ENCODE data around the gene TRIM29. TPM values are rescaled to one million over a fixed set of nuclear protein-coding genes. Genes with fewer than 3 reads are reported as not detected.

Gene TRIM29
- total and polyA plus RNA-seq, 2 of the 4 experiments (the other 2 are of a cell fraction) = not detected

DNA sequence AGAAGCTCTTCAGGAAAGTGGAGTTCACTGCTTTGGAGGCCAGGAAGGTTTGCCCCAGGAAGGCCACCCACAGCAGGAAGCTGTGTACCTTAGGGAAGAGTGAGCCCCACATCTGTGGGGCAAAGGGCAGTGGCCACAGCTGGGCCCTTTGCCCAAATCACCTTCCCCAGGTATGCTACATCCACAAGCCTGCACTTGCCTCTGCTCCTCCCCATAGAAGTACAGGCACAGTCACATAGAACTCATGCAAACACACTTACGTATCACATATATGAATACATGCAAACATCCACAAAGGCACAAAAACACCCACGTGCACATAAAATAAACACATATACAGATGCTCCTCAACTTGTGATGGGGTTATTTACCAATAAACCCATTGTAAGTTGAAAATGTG is 2.1 kb downstream of the TRIM29 start:
- Histone ChIP-seq H3K4me1 (ENCODE audit: control insufficient read depth, insufficient read depth, low read length) (no peaks in the 10 kb centered on the region), H2BK120ac (ENCODE audit: low read depth, low read length) (no peak overlapping the region), H2AK9ac (replicated peaks; ENCODE audit: low read depth, low read length, poor library complexity) (no peak overlapping the region), H2AK5ac (ENCODE audit: low read depth, low read length) (no peak overlapping the region), H2AFZ (replicated peaks; ENCODE audit: low read length, poor library complexity) (no peak overlapping the region), H3K27me3 (ENCODE audit: control insufficient read depth, insufficient read depth, low read length) (peaks cover 49% of the 10 kb centered on the region), H3K14ac (replicated peaks; ENCODE audit: low read depth, low read length) (no peak overlapping the region), H2BK15ac (ENCODE audit: low read depth, low read length) (no peak overlapping the region), H3K36me3 (ENCODE audit: control insufficient read depth, insufficient read depth, low read length) (no peaks in the 10 kb centered on the region), H3K56ac (ENCODE audit: extremely low read depth, insufficient read depth, low read length) (no peak overlapping the region), H3K79me1 (ENCODE audit: low read depth in 1 of 2, low read length in 2 of 2) (no peaks in the 10 kb centered on the region), H3K9ac (ENCODE audit: low read depth, low read length) (no peak overlapping the region), H3K4me3 (ENCODE audit: insufficient read depth, low read depth, low read length) (no peak overlapping the region), H4K91ac (ENCODE audit: insufficient read depth, low read depth, low read length) (no peak overlapping the region), H3K4ac (ENCODE audit: low read depth, low read length) (no peak overlapping the region), H4K8ac (ENCODE audit: low read depth in 2 of 2, low read length in 2 of 2) (no peak overlapping the region), H3K4me2 (ENCODE audit: low read depth, low read length) (no peak overlapping the region), H4K20me1 (ENCODE audit: insufficient read depth, low read length) (no peaks in the 10 kb centered on the region), H3K23ac (ENCODE audit: low read depth, low read length) (no peak overlapping the region), H3K27ac (ENCODE audit: insufficient read depth, low read length) (no peak overlapping the region), H4K5ac (ENCODE audit: low read depth, low read length) (no peak overlapping the region), H3K18ac (ENCODE audit: low read depth, low read length) (no peak overlapping the region), H3K9me3 (ENCODE audit: control insufficient read depth, insufficient read depth, low read length) (no peaks in the 10 kb centered on the region), H2BK20ac (ENCODE audit: low read depth, low read length) (no peak overlapping the region), H3K9me1 (ENCODE audit: insufficient read depth, low read length) (no peaks in the 10 kb centered on the region), H2BK5ac (ENCODE audit: low read depth, low read length, poor library complexity, severe bottlenecking) (no peak overlapping the region)
- ATAC-seq (ENCODE audit: low read depth) = no peak
- no peak for DNase-seq
- intact Hi-C loops (cut with micrococcal nuclease) (no loop called here), dilution Hi-C loops (cut with HindIII; ENCODE audit: low sequenced_read_pairs, unreplicated experiment) (no loop called here), in situ Hi-C loops (cut with MboI; ENCODE audit: low sequenced_read_pairs) (no loop called here)
- ChIA-PET CTCF (no interaction called here), POLR2A (ENCODE audit: unreplicated experiment) (no interaction called here)
- no TSS peak for BruUV-seq (replicated peaks)
- no CpG with 5 or more reads among the region's 2 CpGs for WGBS, 2 experiments (ENCODE audit: extremely low coverage in 2 of 2, insufficient read length in 1 of 2)
- TF ChIP-seq, protein P1, sequence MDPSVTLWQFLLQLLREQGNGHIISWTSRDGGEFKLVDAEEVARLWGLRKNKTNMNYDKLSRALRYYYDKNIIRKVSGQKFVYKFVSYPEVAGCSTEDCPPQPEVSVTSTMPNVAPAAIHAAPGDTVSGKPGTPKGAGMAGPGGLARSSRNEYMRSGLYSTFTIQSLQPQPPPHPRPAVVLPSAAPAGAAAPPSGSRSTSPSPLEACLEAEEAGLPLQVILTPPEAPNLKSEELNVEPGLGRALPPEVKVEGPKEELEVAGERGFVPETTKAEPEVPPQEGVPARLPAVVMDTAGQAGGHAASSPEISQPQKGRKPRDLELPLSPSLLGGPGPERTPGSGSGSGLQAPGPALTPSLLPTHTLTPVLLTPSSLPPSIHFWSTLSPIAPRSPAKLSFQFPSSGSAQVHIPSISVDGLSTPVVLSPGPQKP (IDR thresholded peaks at IDR 0.05; ENCODE audit: borderline replicate concordance, low read depth, low read length) = no peak
- no peak for TF ChIP-seq MAZ (IDR thresholded peaks at IDR 0.05; ENCODE audit: borderline replicate concordance, low read depth, low read length)
- no peak for TF ChIP-seq CEBPB (IDR thresholded peaks at IDR 0.05; ENCODE audit: low read depth, low read length)
- TF ChIP-seq NFE2L2 (IDR thresholded peaks at IDR 0.05; ENCODE audit: low read depth, low read length) = no peak
- no peak for TF ChIP-seq POLR2A (IDR thresholded peaks at IDR 0.05; ENCODE audit: low read depth, low read length)
- TF ChIP-seq, protein P2, sequence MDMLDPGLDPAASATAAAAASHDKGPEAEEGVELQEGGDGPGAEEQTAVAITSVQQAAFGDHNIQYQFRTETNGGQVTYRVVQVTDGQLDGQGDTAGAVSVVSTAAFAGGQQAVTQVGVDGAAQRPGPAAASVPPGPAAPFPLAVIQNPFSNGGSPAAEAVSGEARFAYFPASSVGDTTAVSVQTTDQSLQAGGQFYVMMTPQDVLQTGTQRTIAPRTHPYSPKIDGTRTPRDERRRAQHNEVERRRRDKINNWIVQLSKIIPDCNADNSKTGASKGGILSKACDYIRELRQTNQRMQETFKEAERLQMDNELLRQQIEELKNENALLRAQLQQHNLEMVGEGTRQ (IDR thresholded peaks at IDR 0.05; ENCODE audit: low read depth, low read length) = no peak
- no peak for TF ChIP-seq MXI1 (IDR thresholded peaks at IDR 0.05; ENCODE audit: borderline replicate concordance, low read depth, low read length)
- no peak for TF ChIP-seq BHLHE40 (IDR thresholded peaks at IDR 0.05; ENCODE audit: low read depth, low read length)
- TF ChIP-seq RFX5 (IDR thresholded peaks at IDR 0.05; ENCODE audit: low read depth, low read length) = no peak

Measured in IMR-90 (cell line).